SU-DHL-6 (cell line): ENCODE measurements around the gene RPS14.

Experiments
- H2AFZ ChIP-seq: fragments of 200-600 bp; sonication (generic); 2 replicates; pipeline ENCODE4 v1.6.1; 2014; ENCODE audit warnings: low read depth, mild to moderate bottlenecking, moderate library complexity, mixed read lengths, antibody characterized with exemption, low read length; ENCODE audit not compliant: severe bottlenecking
- H3F3A ChIP-seq: fragments of 200-600 bp; shearing (Covaris generic); 2 replicates; pipeline ENCODE4 v1.6.0; 2016; ENCODE audit warnings: antibody characterized with exemption, mild to moderate bottlenecking; ENCODE audit not compliant: insufficient read depth
- H3K27ac ChIP-seq: fragments of 200-600 bp; sonication (generic); 2 replicates; pipeline ENCODE4 v1.5.1; 2016; ENCODE audit warnings: low read depth, mild to moderate bottlenecking, low read length, moderate library complexity, mixed read lengths
- H3K27me3 ChIP-seq: fragments of 200-600 bp; sonication (generic), shearing (Covaris generic); 2 replicates; pipeline ENCODE4 v1.6.0; 2014; ENCODE audit warnings: mild to moderate bottlenecking, low read length
- H3K36me3 ChIP-seq: fragments of 200-600 bp; sonication (generic); 2 replicates; pipeline ENCODE4 v1.6.1; 2014; ENCODE audit warnings: mild to moderate bottlenecking, low read length, mixed read lengths
- H3K4me2 ChIP-seq: fragments of 300-600, 200-600 bp; shearing (Covaris generic), sonication (generic); 2 replicates; pipeline ENCODE4 v1.6.0; 2014; ENCODE audit warnings: low read length, low read depth, mild to moderate bottlenecking; ENCODE audit not compliant: poor library complexity, severe bottlenecking
- H3K4me3 ChIP-seq: fragments of 200-600 bp; sonication (generic); 2 replicates; pipeline ENCODE4 v1.5.1; 2014; ENCODE audit warnings: antibody characterized with exemption, low read length, mild to moderate bottlenecking, mixed read lengths; ENCODE audit not compliant: insufficient read depth, poor library complexity, severe bottlenecking
- H3K79me2 ChIP-seq: fragments of 200-600 bp; sonication (generic); 2 replicates; pipeline ENCODE4 v1.6.1; 2014; ENCODE audit warnings: mild to moderate bottlenecking, low read length, moderate library complexity; ENCODE audit not compliant: insufficient read depth
- H3K9ac ChIP-seq: fragments of 200-600 bp; sonication (generic); 2 replicates; pipeline ENCODE4 v1.7.0; 2014; ENCODE audit warnings: mild to moderate bottlenecking, low read length
- H3K9me2 ChIP-seq: fragments of 200-600 bp; sonication (generic); replicated peaks from 2 replicates; pipeline ENCODE4 v1.6.1; 2014; ENCODE audit warnings: low read length; ENCODE audit not compliant: insufficient read depth
- H3K9me3 ChIP-seq: fragments of 200-600 bp; sonication (generic); 2 replicates; pipeline ENCODE4 v1.6.1; 2014; ENCODE audit warnings: low read length, mixed read lengths; ENCODE audit not compliant: insufficient read depth
- H4K20me1 ChIP-seq: fragments of 200-600 bp; sonication (generic); 2 replicates; pipeline ENCODE4 v1.6.1; 2014; ENCODE audit warnings: low read depth, mild to moderate bottlenecking, antibody characterized with exemption, low read length, moderate library complexity, mixed read lengths
- CTCF ChIP-seq: fragments of 200-600 bp; sonication (generic); IDR thresholded peaks from one replicate; pipeline ENCODE4 v1.5.1; 2017; ENCODE audit warnings: antibody characterized with exemption, mild to moderate bottlenecking, low read length, moderate library complexity; ENCODE audit not compliant: insufficient read depth, poor library complexity, severe bottlenecking
- EZH2phosphoT487 ChIP-seq: fragments of 200-600 bp; sonication (generic), shearing (Covaris generic); conservative IDR thresholded peaks from 2 replicates; pipeline ENCODE4 v1.6.1; 2018; ENCODE audit warnings: mild to moderate bottlenecking, antibody characterized with exemption, low read length, moderate library complexity, mixed read lengths

RPS14 gene

DNA sequence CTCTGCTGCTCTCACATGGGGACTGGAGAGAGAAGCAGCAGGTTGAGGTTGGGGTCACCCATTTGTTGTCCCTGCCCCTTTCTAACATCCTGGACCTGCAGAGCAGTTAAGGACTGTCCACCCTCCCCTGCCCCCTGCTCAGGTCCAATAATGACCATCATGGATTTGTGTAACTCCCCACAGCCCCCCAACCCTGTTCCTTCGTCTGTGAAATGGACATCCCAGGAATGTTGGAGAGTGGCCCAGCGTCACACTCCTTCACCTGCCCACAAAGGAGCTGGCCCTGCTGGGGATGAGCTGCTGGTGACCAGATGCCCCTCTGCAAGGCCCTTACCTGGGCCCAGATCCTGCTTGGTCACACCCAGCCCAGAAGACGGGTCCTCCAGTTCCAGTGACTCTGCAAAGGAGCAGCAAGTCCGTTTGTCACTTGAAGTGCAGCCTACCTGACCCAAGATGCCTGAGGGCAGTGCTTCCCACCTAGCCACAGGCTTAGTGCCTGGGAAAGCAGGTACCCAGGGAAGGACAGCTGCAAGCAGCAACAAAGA, 47.2 kb downstream of the RPS14 start:
- Histone ChIP-seq H3K9ac (no peak overlapping the region), H3K4me3 (no peak overlapping the region), H3K4me2 (no peak overlapping the region), H2AFZ (no peak overlapping the region), H3K36me3 (peaks cover 10% of the 10 kb centered on the region), H3F3A (peaks cover 80% of the 10 kb centered on the region), H3K9me3 (no peaks in the 10 kb centered on the region), H3K79me2 (peaks cover under 1% of the 10 kb centered on the region; the same call in 1 of the 2 replicates), H3K27ac (peak overlapping the region; percentile 46; the same call in 1 of the 2 replicates), H3K9me2 (no peaks in the 10 kb centered on the region), H3K27me3 (no peaks in the 10 kb centered on the region), H4K20me1 (no peaks in the 10 kb centered on the region)
- TF ChIP-seq CTCF (no peak), EZH2phosphoT487 (no peak)

- Histone ChIP-seq H3K9me3 (no peaks in the 10 kb centered on the region), H3K27me3 (no peaks in the 10 kb centered on the region), H2AFZ (no peak overlapping the region), H3K9me2 (no peaks in the 10 kb centered on the region), H3K27ac (peak overlapping the region; percentile 46), H3F3A (peaks cover 81% of the 10 kb centered on the region), H4K20me1 (no peaks in the 10 kb centered on the region), H3K36me3 (peaks cover 10% of the 10 kb centered on the region), H3K4me2 (no peak overlapping the region), H3K9ac (no peak overlapping the region), H3K4me3 (no peak overlapping the region), H3K79me2 (no peaks in the 10 kb centered on the region)
- TF ChIP-seq EZH2phosphoT487: no peak
- TF ChIP-seq CTCF: no peak
Measured at GRCh38 chr5:150401376-150402228, 47.9 kb downstream of the RPS14 start.

DNA sequence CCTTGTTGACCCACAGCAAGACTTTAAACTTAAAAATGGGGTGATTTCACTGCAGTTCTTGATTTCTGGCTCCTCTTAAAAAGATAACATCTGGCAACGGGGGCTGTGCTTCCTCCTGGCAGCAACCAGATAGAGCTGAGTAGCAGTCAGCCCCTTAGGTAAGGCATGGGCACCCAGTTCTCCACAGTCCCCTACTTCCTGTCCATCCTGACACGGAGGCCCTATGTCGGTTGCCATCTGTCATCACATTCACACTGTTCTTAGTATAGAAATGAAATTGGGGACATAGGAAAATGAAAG, 48.5 kb downstream of the RPS14 start:
- Histone ChIP-seq H3K4me2 (no peak overlapping the region), H3K4me3 (no peak overlapping the region), H3K79me2 (no peaks in the 10 kb centered on the region), H2AFZ (no peak overlapping the region), H3K9ac (no peak overlapping the region), H3K27me3 (no peaks in the 10 kb centered on the region), H3K36me3 (peaks cover 7% of the 10 kb centered on the region), H3K27ac (peak overlapping the region; percentile 46), H3K9me2 (no peaks in the 10 kb centered on the region), H3K9me3 (no peaks in the 10 kb centered on the region), H4K20me1 (no peaks in the 10 kb centered on the region), H3F3A (peaks cover 77% of the 10 kb centered on the region)
- TF ChIP-seq CTCF (no peak), EZH2phosphoT487 (no peak)
